ENCODE measurements around the gene GABRG3.

Gene GABRG3

GRCh38 chr15:27065151-27065550 is 94.2 kb downstream of the GABRG3 start:
- no peak for DNase-seq (ENCODE audit: low read depth)

GRCh38 chr15:27065785-27066184 is 94.8 kb downstream of the GABRG3 start:
- no peak for DNase-seq (ENCODE audit: low read depth)

- DNase-seq (ENCODE audit: low read depth) = no peak
Observed at GRCh38 chr15:27066446-27066845, 95.5 kb downstream of the GABRG3 start.

- DNase-seq (ENCODE audit: low read depth) = no peak
Observed at GRCh38 chr15:27067175-27067574, 96.2 kb downstream of the GABRG3 start.

- DNase-seq (ENCODE audit: low read depth) = no peak
Observed at GRCh38 chr15:27070841-27071240, 99.9 kb downstream of the GABRG3 start.

GRCh38 chr15:27074179-27074578 is 103.2 kb downstream of the GABRG3 start:
- DNase-seq (ENCODE audit: low read depth) = no peak

GRCh38 chr15:27077790-27078189 is 106.8 kb downstream of the GABRG3 start:
- no peak for DNase-seq (ENCODE audit: low read depth)

GRCh38 chr15:27081676-27082418 is 110.9 kb downstream of the GABRG3 start:
- DNase-seq (ENCODE audit: low read depth) = no peak

- no peak for DNase-seq (ENCODE audit: low read depth)
Observed at GRCh38 chr15:27082526-27082925, 111.5 kb downstream of the GABRG3 start.

- DNase-seq (ENCODE audit: low read depth) = no peak
Observed at GRCh38 chr15:27084844-27085243, 113.9 kb downstream of the GABRG3 start.

- DNase-seq (ENCODE audit: low read depth) = no peak
Observed at GRCh38 chr15:27086149-27086548, 115.2 kb downstream of the GABRG3 start.

- no peak for DNase-seq (ENCODE audit: low read depth)
Observed at GRCh38 chr15:27086805-27087204, 115.8 kb downstream of the GABRG3 start.

GRCh38 chr15:27087651-27088583 is 116.9 kb downstream of the GABRG3 start:
- no peak for DNase-seq (ENCODE audit: low read depth)

GRCh38 chr15:27088584-27089232 is 117.7 kb downstream of the GABRG3 start:
- no peak for DNase-seq (ENCODE audit: low read depth)

- no peak for DNase-seq (ENCODE audit: low read depth)
Observed at GRCh38 chr15:27089233-27089586, 118.2 kb downstream of the GABRG3 start.

- no peak for DNase-seq (ENCODE audit: low read depth)
Observed at GRCh38 chr15:27089676-27090075, 118.7 kb downstream of the GABRG3 start.

GRCh38 chr15:27091270-27091940 is 120.4 kb downstream of the GABRG3 start:
- DNase-seq (ENCODE audit: low read depth) = no peak

- no peak for DNase-seq (ENCODE audit: low read depth)
Observed at GRCh38 chr15:27092390-27092789, 121.4 kb downstream of the GABRG3 start.

- no peak for DNase-seq (ENCODE audit: low read depth)
Observed at GRCh38 chr15:27094235-27094634, 123.3 kb downstream of the GABRG3 start.

- DNase-seq (ENCODE audit: low read depth) = no peak
Observed at GRCh38 chr15:27095886-27096624, 125.1 kb downstream of the GABRG3 start.

- no peak for DNase-seq (ENCODE audit: low read depth)
Observed at GRCh38 chr15:27097506-27097905, 126.5 kb downstream of the GABRG3 start.

All from fibroblast of the conjunctiva (primary cell).